CD4-positive, alpha-beta T cell treated with Interleukin-15 for 4 hours (primary cell): ENCODE results near the gene LHX8.
"Not testable (repeated sequence)": the region's sequence is repeated elsewhere in the genome, so short reads cannot be mapped to it uniquely, and the experiment has no call there.

Experiments used
- DNase-seq: peaks from one replicate; pipeline ENCODE4 v3.0.0-alpha.2; 2020; ENCODE audit warnings: low spot score

Gene LHX8

GRCh38 chr1:75133750-75134646 lies at the start of gene LHX8:
TSS of gene LHX8 (plus strand) at chr1:75134388. CDS start at chr1:75136615, 2,227 bp downstream.
- no peak for DNase-seq

GRCh38 chr1:75085931-75086330 lies 48.3 kb upstream of the LHX8 start:
- no peak for DNase-seq

GRCh38 chr1:75087278-75087677 lies 46.9 kb upstream of the LHX8 start:
- DNase-seq, result no peak

- DNase-seq, result no peak
These were observed 42.0 kb upstream of the LHX8 start for GRCh38 chr1:75092141-75092540.

- DNase-seq, result no peak
These were observed 36.5 kb upstream of the LHX8 start for GRCh38 chr1:75097654-75098053.

- no peak for DNase-seq
These were observed 34.6 kb upstream of the LHX8 start for GRCh38 chr1:75099581-75099980.

GRCh38 chr1:75100481-75101092 lies 33.6 kb upstream of the LHX8 start:
- DNase-seq, result no peak

- DNase-seq, result not testable (repeated sequence)
These were observed 21.7 kb upstream of the LHX8 start for GRCh38 chr1:75112362-75112951.

- DNase-seq, result no peak
These were observed 18.5 kb upstream of the LHX8 start for GRCh38 chr1:75115654-75116053.

- DNase-seq, result no peak
These were observed 10.4 kb upstream of the LHX8 start for GRCh38 chr1:75123756-75124155.

- no peak for DNase-seq
These were observed 9.7 kb upstream of the LHX8 start for GRCh38 chr1:75124510-75124909.

- no peak for DNase-seq
These were observed 8.9 kb upstream of the LHX8 start for GRCh38 chr1:75125161-75125726.

- DNase-seq, result no peak
These were observed 7.5 kb upstream of the LHX8 start for GRCh38 chr1:75126611-75127101.

GRCh38 chr1:75127916-75128717 lies 6.1 kb upstream of the LHX8 start:
- DNase-seq, result no peak

GRCh38 chr1:75129660-75129982 lies 4.6 kb upstream of the LHX8 start:
- no peak for DNase-seq

- no peak for DNase-seq
These were observed 4.0 kb upstream of the LHX8 start for GRCh38 chr1:75129983-75130789.

GRCh38 chr1:75130865-75131564 lies 3.2 kb upstream of the LHX8 start:
- no peak for DNase-seq

GRCh38 chr1:75131565-75132241 lies 2.5 kb upstream of the LHX8 start:
- no peak for DNase-seq

GRCh38 chr1:75132242-75132811 lies 1.9 kb upstream of the LHX8 start:
- DNase-seq, result no peak
